ENCODE measurements around the gene PPARD.
"Not testable (repeated sequence)": the region's sequence is repeated elsewhere in the genome, so short reads cannot be mapped to it uniquely, and the experiment has no call there.

The PPARD gene

GRCh38 chr6:35304299-35304698 lies 38.1 kb upstream of the PPARD start:
- H3K27ac Mint-ChIP-seq = peak overlapping the region; percentile 97
- peaks cover 88% of the 10 kb centered on the region for H3K4me1 Mint-ChIP-seq
- H3K36me3 Mint-ChIP-seq = peaks cover 69% of the 10 kb centered on the region
- CTCF ChIA-PET = interaction anchor here (1.6 to 1.7 kb wide), 2 partner anchors 18 to 24 kb away, joined by 5 to 7 read pairs; no protein-coding TSS in a partner anchor
- H3K9me3 Mint-ChIP-seq = no peaks in the 10 kb centered on the region
- H3K27me3 Mint-ChIP-seq = no peaks in the 10 kb centered on the region
- DNase-seq = no peak
- H3K4me3 Mint-ChIP-seq = peak overlapping the region; percentile 88

DNA sequence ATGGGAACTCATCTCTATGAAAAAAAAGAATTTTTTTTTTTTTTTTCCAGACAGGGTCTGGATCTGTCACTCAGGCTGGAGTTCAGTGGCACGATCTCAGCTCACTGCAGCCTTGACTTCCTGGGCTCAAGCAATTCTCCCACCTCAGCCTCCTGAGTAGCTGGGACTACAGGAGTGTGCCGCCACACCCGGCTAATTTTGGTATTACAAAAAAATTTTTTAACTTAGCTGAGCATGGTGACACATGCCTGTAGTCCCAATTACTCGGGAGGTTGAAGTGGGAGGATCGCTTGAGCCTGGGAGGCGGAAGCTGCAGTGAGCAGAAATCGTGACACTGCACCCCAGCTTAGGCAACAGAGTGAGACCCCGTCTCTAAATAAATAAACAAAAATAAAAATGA lies 37.2 kb upstream of the PPARD start:
- CTCF ChIA-PET = interaction anchor here (0.8 to 1.7 kb wide), 4 partner anchors 10 to 37 kb away, joined by 3 to 7 read pairs (median 6); no protein-coding TSS in a partner anchor
- no peak overlapping the region for H3K4me3 Mint-ChIP-seq
- H3K27ac Mint-ChIP-seq = peak overlapping the region; percentile 24
- peaks cover 88% of the 10 kb centered on the region for H3K4me1 Mint-ChIP-seq
- no peaks in the 10 kb centered on the region for H3K9me3 Mint-ChIP-seq
- DNase-seq = peak; percentile 38
- H3K36me3 Mint-ChIP-seq = peaks cover 70% of the 10 kb centered on the region
- no peaks in the 10 kb centered on the region for H3K27me3 Mint-ChIP-seq

GRCh38 chr6:35307138-35307537 lies 35.2 kb upstream of the PPARD start:
- CTCF ChIA-PET = interaction anchor here (5.9 kb wide), 1 partner anchor 9 kb away, joined by 57 read pairs; the partner anchor contains the start of gene DEF6
- H3K9me3 Mint-ChIP-seq, H3K27me3 Mint-ChIP-seq, H3K4me3 Mint-ChIP-seq, DNase-seq, H3K27ac Mint-ChIP-seq: not testable (repeated sequence)
- H3K36me3 Mint-ChIP-seq = peaks cover 75% of the 10 kb centered on the region
- H3K4me1 Mint-ChIP-seq = peaks cover 88% of the 10 kb centered on the region

DNA sequence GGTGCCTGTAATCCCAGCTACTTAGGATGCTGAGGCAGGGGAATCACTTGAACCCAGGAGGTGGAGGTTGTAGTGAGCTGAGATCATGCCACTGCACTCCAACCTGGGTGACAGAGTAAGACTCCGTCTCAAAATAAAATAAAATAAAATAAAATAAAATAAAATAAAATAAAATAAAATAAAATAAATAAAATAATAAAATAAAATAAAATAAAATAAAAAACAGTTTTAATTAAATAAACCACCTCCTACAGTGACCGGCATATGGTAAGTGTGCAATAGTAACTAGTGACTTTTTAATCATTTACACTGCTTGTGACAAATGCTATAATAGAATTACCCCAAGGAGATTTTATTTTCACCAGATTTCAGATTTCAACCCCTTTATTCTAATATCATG lies 33.8 kb upstream of the PPARD start:
- peaks cover 73% of the 10 kb centered on the region for H3K36me3 Mint-ChIP-seq
- not testable (repeated sequence) for H3K9me3 Mint-ChIP-seq, DNase-seq, H3K27me3 Mint-ChIP-seq, H3K27ac Mint-ChIP-seq, H3K4me3 Mint-ChIP-seq
- peaks cover 86% of the 10 kb centered on the region for H3K4me1 Mint-ChIP-seq
- CTCF ChIA-PET = interaction anchor here (5.9 kb wide), 1 partner anchor 10 kb away, joined by 57 read pairs; the partner anchor contains the start of gene DEF6

- peak overlapping the region; percentile 49 for H3K4me3 Mint-ChIP-seq
- H3K9me3 Mint-ChIP-seq = no peaks in the 10 kb centered on the region
- no peaks in the 10 kb centered on the region for H3K27me3 Mint-ChIP-seq
- H3K27ac Mint-ChIP-seq = peak overlapping the region; percentile 97
- peaks cover 76% of the 10 kb centered on the region for H3K36me3 Mint-ChIP-seq
- CTCF ChIA-PET = interaction anchor here (1.0 to 5.9 kb wide), 4 partner anchors 11 to 140 kb away, joined by 3 to 57 read pairs (median 6); partner anchors contain the start of gene DEF6
- peaks cover 86% of the 10 kb centered on the region for H3K4me1 Mint-ChIP-seq
- no peak for DNase-seq
Measured at GRCh38 chr6:35309611-35310264, 32.6 kb upstream of the PPARD start.

DNA sequence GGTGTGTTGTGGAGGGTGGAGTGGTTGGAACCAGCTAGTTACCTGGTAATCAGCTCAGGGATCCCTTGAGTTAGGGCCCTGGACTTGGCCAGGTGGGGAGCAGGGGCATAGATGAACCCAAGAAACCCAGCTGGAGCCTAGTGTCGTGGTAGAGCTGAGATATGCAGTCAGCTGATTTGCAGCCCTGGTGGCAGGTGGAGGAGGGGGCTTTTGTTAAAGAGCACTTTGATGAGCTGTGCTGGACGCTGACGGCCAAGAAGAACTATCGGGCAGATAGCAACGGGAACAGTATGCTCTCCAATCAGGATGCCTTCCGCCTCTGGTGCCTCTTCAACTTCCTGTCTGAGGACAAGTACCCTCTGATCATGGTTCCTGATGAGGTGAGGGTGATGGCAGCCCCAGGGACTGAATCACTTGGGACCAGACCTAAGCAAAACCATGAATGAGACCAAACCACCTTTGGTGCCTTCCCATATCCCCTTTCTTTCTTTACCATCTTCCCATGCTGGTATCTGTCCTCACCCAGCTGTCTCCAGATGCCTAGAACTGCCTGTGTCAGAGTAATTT lies 32.0 kb upstream of the PPARD start:
- CTCF ChIA-PET = interaction anchor here (1.0 to 5.9 kb wide), 4 partner anchors 12 to 139 kb away, joined by 3 to 57 read pairs (median 6); partner anchors contain the start of gene DEF6
- H3K4me3 Mint-ChIP-seq = peak overlapping the region; percentile 49
- H3K4me1 Mint-ChIP-seq = peaks cover 88% of the 10 kb centered on the region
- no peaks in the 10 kb centered on the region for H3K27me3 Mint-ChIP-seq
- DNase-seq = peak; percentile 46
- peaks cover 80% of the 10 kb centered on the region for H3K36me3 Mint-ChIP-seq
- H3K9me3 Mint-ChIP-seq = no peaks in the 10 kb centered on the region
- H3K27ac Mint-ChIP-seq = peak overlapping the region; percentile 97

GRCh38 chr6:35311390-35312075 lies 30.8 kb upstream of the PPARD start:
- DNase-seq = peak; percentile 76
- CTCF ChIA-PET = interaction anchor here (1.5 to 5.9 kb wide), 3 partner anchors 10 to 16 kb away, joined by 3 to 57 read pairs (median 9); partner anchors contain the start of gene DEF6
- Mint-ChIP-seq H3K27me3 (no peaks in the 10 kb centered on the region), H3K27ac (peak overlapping the region; percentile 97), H3K9me3 (no peaks in the 10 kb centered on the region), H3K4me3 (peak overlapping the region; percentile 62), H3K36me3 (peaks cover 86% of the 10 kb centered on the region), H3K4me1 (peaks cover 87% of the 10 kb centered on the region)

DNA sequence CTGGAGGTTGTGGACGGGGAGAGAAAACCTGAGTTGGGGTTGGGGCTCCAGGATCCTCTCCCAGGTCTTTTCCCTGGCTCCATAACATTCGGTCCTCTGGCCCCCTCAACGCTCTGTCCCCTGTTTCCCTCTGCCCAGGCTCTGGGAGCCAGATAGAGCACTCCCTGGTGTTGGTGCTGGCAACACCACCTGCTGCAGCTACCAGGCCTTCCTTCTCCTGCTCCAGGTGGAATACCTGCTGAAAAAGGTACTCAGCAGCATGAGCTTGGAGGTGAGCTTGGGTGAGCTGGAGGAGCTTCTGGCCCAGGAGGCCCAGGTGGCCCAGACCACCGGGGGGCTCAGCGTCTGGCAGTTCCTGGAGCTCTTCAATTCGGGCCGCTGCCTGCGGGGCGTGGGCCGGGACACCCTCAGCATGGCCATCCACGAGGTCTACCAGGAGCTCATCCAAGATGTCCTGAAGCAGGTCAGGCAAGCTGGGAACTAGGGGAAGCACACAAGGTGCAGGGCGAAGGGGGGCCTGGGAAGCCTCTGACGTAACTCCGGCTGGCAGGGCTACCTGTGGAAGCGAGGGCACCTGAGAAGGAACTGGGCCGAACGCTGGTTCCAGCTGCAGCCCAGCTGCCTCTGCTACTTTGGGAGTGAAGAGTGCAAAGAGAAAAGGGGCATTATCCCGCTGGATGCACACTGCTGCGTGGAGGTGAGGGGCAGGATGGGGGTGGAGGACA lies 30.1 kb upstream of the PPARD start:
- H3K36me3 Mint-ChIP-seq = peaks cover 86% of the 10 kb centered on the region
- H3K27ac Mint-ChIP-seq = peak overlapping the region; percentile 97
- no peaks in the 10 kb centered on the region for H3K9me3 Mint-ChIP-seq
- CTCF ChIA-PET = interaction anchor here (1.5 to 5.9 kb wide), 2 partner anchors 9 to 14 kb away, joined by 3 to 57 read pairs; partner anchors contain the start of gene DEF6
- H3K27me3 Mint-ChIP-seq = no peaks in the 10 kb centered on the region
- DNase-seq = no peak
- peak overlapping the region; percentile 62 for H3K4me3 Mint-ChIP-seq
- H3K4me1 Mint-ChIP-seq = peaks cover 85% of the 10 kb centered on the region

DNA sequence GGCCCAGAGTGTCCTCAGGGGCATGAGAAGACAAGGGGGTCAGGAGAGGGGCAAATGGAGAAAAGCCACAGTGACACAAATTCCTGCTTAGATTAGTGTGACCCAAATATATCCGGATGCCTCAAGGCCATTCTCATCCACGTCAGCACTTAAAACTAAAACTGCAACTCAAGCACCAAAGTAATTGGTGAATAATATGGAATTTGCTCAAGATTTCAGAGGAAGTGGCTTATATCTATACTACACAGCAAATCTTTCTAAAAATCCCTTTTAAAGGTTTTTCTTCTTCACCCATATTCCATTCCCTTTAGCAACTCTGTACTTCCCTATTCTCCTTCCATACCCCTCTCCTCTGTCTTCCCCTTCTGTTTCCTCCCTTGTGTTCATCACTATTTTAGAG lies 29.6 kb upstream of the PPARD start:
- peak overlapping the region; percentile 62 for H3K4me3 Mint-ChIP-seq
- H3K27ac Mint-ChIP-seq = peak overlapping the region; percentile 97
- H3K27me3 Mint-ChIP-seq = no peaks in the 10 kb centered on the region
- H3K36me3 Mint-ChIP-seq = peaks cover 87% of the 10 kb centered on the region
- CTCF ChIA-PET = interaction anchor here (1.5 to 5.9 kb wide), 2 partner anchors 8 to 14 kb away, joined by 3 to 57 read pairs; partner anchors contain the start of gene DEF6
- DNase-seq = no peak
- H3K4me1 Mint-ChIP-seq = peaks cover 83% of the 10 kb centered on the region
- H3K9me3 Mint-ChIP-seq = no peaks in the 10 kb centered on the region

DNA sequence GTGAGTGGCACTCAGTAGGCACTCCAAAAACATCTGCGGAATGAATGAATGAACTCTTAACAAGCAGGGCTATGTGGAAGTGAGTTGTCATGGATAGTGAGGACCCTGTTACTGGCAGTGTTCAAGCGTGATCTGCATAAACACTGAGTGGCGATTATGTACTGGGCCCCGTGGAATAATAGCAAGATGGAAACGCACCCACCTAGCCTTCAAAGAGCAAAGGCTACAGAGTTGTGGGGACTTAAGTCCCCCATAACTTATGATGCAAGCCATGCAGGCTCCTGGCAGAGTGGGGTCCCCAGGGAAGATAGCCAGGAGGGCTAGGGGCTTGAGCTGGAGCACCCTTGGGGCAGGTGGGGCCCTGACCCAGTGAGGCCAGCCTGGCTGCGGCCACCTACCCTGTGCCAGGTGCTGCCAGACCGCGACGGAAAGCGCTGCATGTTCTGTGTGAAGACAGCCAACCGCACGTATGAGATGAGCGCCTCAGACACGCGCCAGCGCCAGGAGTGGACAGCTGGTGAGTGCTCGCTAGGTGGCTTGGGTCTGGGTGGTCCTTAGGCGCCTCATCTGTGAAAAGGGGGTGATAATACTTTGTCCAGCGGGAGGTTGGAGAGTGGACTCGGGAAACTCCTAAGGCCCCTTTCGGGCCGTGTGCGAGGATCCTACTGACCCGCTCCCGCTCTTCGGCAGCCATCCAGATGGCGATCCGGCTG lies 24.7 kb upstream of the PPARD start:
- H3K4me3 Mint-ChIP-seq = no peak overlapping the region
- no peaks in the 10 kb centered on the region for H3K9me3 Mint-ChIP-seq
- no peaks in the 10 kb centered on the region for H3K27me3 Mint-ChIP-seq
- no peak for DNase-seq
- CTCF ChIA-PET = interaction anchor here (0.5 to 1.2 kb wide), 3 partner anchors 9 to 16 kb away, joined by 3 to 4 read pairs (median 3); no protein-coding TSS in a partner anchor
- H3K4me1 Mint-ChIP-seq = peaks cover 43% of the 10 kb centered on the region
- peak overlapping the region; percentile 11 for H3K27ac Mint-ChIP-seq
- peaks cover 83% of the 10 kb centered on the region for H3K36me3 Mint-ChIP-seq

DNA sequence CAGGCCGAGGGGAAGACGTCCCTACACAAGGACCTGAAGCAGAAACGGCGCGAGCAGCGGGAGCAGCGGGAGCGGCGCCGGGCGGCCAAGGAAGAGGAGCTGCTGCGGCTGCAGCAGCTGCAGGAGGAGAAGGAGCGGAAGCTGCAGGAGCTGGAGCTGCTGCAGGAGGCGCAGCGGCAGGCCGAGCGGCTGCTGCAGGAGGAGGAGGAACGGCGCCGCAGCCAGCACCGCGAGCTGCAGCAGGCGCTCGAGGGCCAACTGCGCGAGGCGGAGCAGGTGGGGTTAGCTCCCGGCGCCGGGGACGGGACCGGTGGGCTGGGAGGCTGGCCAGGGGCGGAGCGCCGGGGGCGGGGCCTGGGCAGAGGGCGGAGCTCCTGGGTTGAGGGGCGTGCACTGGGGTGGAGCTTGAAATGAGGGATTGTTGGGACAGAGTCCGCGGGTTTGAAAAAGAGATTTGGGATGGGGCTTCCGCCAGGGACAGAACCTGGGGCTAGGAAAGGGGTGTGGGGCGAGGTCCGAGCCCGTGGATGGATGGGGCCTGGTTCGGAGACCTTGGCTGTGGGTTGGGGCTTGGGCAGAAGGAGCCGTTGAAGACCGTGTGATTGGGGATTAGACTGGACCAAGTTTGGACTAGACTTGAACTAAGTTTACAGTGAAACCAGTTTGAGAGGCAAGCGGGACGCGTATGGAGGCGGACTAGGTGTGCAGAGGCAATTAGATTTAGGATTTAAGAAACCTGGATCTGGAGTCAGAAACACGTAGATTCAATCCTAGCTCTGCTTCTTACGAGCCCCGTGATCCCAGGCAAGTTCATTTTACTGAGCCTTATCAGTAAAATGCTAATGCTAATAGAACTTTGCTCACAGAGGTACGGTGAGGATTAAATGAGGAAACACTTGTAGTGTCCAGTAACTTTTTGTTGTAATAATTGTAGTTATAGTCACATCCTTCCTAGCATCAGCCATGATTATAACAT lies 23.9 kb upstream of the PPARD start:
- peaks cover 36% of the 10 kb centered on the region for H3K4me1 Mint-ChIP-seq
- CTCF ChIA-PET = interaction anchor here (1.0 kb wide), 1 partner anchor 9 kb away, joined by 3 read pairs; no protein-coding TSS in a partner anchor
- no peak for DNase-seq
- H3K9me3 Mint-ChIP-seq = no peaks in the 10 kb centered on the region
- no peak overlapping the region for H3K27ac Mint-ChIP-seq
- H3K36me3 Mint-ChIP-seq = peaks cover 81% of the 10 kb centered on the region
- H3K27me3 Mint-ChIP-seq = no peaks in the 10 kb centered on the region
- no peak overlapping the region for H3K4me3 Mint-ChIP-seq

- Mint-ChIP-seq H3K36me3 (peaks cover 72% of the 10 kb centered on the region), H3K27me3 (no peaks in the 10 kb centered on the region), H3K9me3 (no peaks in the 10 kb centered on the region), H3K4me3 (no peak overlapping the region), H3K4me1 (peaks cover 27% of the 10 kb centered on the region), H3K27ac (no peak overlapping the region)
- DNase-seq = no peak
- CTCF ChIA-PET = no interaction called here
Measured at GRCh38 chr6:35319346-35320030, 22.9 kb upstream of the PPARD start.
